MM.1S (cell line): ENCODE measurements around the gene AVP.

ENCODE experiments used
- CTCF ChIP-seq: fragments of 300-600 bp; sonication (generic); IDR thresholded peaks from 2 replicates; pipeline ENCODE4 v1.5.1; 2016; ENCODE audit warnings: antibody characterized with exemption, low read length, mixed read lengths
- EZH2 ChIP-seq: fragments of 300-600 bp; sonication (generic); optimal IDR thresholded peaks from 2 replicates; pipeline ENCODE3; 2017; ENCODE audit warnings: low read depth, mild to moderate bottlenecking, antibody characterized with exemption, low read length, mixed read lengths
- EZH2phosphoT487 ChIP-seq: fragments of 300-600 bp; sonication (generic); IDR thresholded peaks from 2 replicates; pipeline ENCODE4 v1.6.1; 2018; ENCODE audit warnings: antibody characterized with exemption, low read length

- TF ChIP-seq CTCF, result no peak
- no peak for TF ChIP-seq EZH2
- no peak for TF ChIP-seq EZH2phosphoT487
Observed at GRCh38 chr20:3128275-3128984, 43.9 kb upstream of the AVP start.
